ENCODE results near the gene PPARG. TPM values are rescaled to one million over a fixed set of nuclear protein-coding genes. Genes with fewer than 3 reads are reported as not detected.

PPARG gene
- polyA plus RNA-seq, 1 of the 3 experiments (the other 2 are of a cell fraction): 2.8 TPM

DNA sequence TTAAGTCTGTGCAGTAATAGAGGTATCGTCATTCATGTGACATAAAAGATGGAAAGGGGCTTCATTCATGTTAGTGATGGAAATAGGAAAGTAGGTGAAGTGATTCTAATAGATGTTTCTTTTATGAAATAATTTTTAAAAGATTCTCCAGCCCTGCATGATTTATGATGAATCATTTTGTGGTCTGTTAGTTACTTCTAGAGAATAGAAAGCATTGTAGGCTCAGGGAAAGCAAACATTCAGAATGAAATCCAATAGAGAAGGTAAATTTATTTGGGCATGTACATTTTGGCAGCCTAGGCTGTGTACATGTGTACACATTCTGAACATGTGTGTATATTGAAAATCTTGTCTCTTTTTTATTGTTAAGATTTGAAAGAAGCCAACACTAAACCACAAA lies 23.1 kb downstream of the PPARG start:
- peak overlapping the region; percentile 12; the same call in 1 of the 2 replicates for H3K4me2 ChIP-seq
- H3K27ac ChIP-seq (ENCODE audit: low read depth in 2 of 2, low read length in 1 of 2): peak overlapping the region in 1 of 2 experiments; percentile 24; a peak in 1 of 4 replicates
- H3K9me2 ChIP-seq: no peaks in the 10 kb centered on the region
- 81% methylated on average over 1 of the region's 1 CpG for WGBS (ENCODE audit: low lambda C conversion rate)
- H3K27me3 ChIP-seq (ENCODE audit: insufficient read depth): no peaks in the 10 kb centered on the region
- no peaks in the 10 kb centered on the region for H3K9me3 ChIP-seq
- ChIA-PET CTCF (no interaction called here), POLR2A (no interaction called here)
- no peak overlapping the region for H2AFZ ChIP-seq (ENCODE audit: low read depth)
- H3K4me3 ChIP-seq (ENCODE audit: low read depth in 2 of 2, low read length in 1 of 2): no peak overlapping the region
- H4K20me1 ChIP-seq (ENCODE audit: insufficient read depth): no peaks in the 10 kb centered on the region
- H3K79me2 ChIP-seq (ENCODE audit: insufficient read depth): no peaks in the 10 kb centered on the region
- DNase-seq: no peak
- no peaks in the 10 kb centered on the region for H3K36me3 ChIP-seq (replicated peaks in 1 of 2; ENCODE audit: control insufficient read depth in 1 of 2, insufficient read depth in 2 of 2, low read length in 1 of 2)
- 0 out of 4 replicates have a peak, but pooled peaks cover 0 to 4% of the 10 kb centered on the region in 2 experiments for H3K4me1 ChIP-seq (ENCODE audit: control insufficient read depth in 1 of 2, insufficient read depth in 2 of 2, low read depth in 1 of 2, low read length in 1 of 2)
- peaks cover 12% of the 10 kb centered on the region for H3F3A ChIP-seq (replicated peaks; ENCODE audit: insufficient read depth)
- no peak overlapping the region for H3K9ac ChIP-seq
- no peak for TF ChIP-seq CHD2 (IDR thresholded peaks at IDR 0.05; ENCODE audit: low read length, partially characterized antibody)
- TF ChIP-seq, protein P1, sequence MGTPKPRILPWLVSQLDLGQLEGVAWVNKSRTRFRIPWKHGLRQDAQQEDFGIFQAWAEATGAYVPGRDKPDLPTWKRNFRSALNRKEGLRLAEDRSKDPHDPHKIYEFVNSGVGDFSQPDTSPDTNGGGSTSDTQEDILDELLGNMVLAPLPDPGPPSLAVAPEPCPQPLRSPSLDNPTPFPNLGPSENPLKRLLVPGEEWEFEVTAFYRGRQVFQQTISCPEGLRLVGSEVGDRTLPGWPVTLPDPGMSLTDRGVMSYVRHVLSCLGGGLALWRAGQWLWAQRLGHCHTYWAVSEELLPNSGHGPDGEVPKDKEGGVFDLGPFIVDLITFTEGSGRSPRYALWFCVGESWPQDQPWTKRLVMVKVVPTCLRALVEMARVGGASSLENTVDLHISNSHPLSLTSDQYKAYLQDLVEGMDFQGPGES (IDR thresholded peaks at IDR 0.05; ENCODE audit: low read depth, low read length): no peak
- TF ChIP-seq SMC3 (IDR thresholded peaks at IDR 0.05; ENCODE audit: low read depth, low read length): no peak
- no peak for TF ChIP-seq TAF1 (IDR thresholded peaks at IDR 0.05; ENCODE audit: borderline replicate concordance, low read depth, low read length)
- no peak for TF ChIP-seq MXI1 (IDR thresholded peaks at IDR 0.05; ENCODE audit: low read depth, low read length)
- no peak for TF ChIP-seq FOXJ3 (CRISPR knock-in tag; IDR thresholded peaks at IDR 0.05)
- peak; percentile 55; the same call in 1 of the 2 replicates for TF ChIP-seq FOSL2 (IDR thresholded peaks at IDR 0.05; ENCODE audit: borderline replicate concordance, low read depth)
- TF ChIP-seq RXRA (IDR thresholded peaks at IDR 0.05; ENCODE audit: borderline replicate concordance, low read depth): no peak
- no peak for TF ChIP-seq RAD21 (IDR thresholded peaks at IDR 0.05; ENCODE audit: low read length)
- no peak for TF ChIP-seq ELF1 (IDR thresholded peaks at IDR 0.05)
- TF ChIP-seq MEF2A (IDR thresholded peaks at IDR 0.05; ENCODE audit: borderline replicate concordance, low read depth): no peak
- TF ChIP-seq NRF1 (IDR thresholded peaks at IDR 0.05; ENCODE audit: low read depth, low read length): no peak
- TF ChIP-seq, protein P2, sequence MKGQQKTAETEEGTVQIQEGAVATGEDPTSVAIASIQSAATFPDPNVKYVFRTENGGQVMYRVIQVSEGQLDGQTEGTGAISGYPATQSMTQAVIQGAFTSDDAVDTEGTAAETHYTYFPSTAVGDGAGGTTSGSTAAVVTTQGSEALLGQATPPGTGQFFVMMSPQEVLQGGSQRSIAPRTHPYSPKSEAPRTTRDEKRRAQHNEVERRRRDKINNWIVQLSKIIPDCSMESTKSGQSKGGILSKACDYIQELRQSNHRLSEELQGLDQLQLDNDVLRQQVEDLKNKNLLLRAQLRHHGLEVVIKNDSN (IDR thresholded peaks at IDR 0.05; ENCODE audit: borderline replicate concordance, low read depth): no peak
- TF ChIP-seq GABPA (IDR thresholded peaks at IDR 0.05; ENCODE audit: low read depth): no peak
- TF ChIP-seq, protein P3, sequence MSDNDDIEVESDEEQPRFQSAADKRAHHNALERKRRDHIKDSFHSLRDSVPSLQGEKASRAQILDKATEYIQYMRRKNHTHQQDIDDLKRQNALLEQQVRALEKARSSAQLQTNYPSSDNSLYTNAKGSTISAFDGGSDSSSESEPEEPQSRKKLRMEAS (IDR thresholded peaks at IDR 0.05; ENCODE audit: low read depth): no peak
- TF ChIP-seq, protein P4, sequence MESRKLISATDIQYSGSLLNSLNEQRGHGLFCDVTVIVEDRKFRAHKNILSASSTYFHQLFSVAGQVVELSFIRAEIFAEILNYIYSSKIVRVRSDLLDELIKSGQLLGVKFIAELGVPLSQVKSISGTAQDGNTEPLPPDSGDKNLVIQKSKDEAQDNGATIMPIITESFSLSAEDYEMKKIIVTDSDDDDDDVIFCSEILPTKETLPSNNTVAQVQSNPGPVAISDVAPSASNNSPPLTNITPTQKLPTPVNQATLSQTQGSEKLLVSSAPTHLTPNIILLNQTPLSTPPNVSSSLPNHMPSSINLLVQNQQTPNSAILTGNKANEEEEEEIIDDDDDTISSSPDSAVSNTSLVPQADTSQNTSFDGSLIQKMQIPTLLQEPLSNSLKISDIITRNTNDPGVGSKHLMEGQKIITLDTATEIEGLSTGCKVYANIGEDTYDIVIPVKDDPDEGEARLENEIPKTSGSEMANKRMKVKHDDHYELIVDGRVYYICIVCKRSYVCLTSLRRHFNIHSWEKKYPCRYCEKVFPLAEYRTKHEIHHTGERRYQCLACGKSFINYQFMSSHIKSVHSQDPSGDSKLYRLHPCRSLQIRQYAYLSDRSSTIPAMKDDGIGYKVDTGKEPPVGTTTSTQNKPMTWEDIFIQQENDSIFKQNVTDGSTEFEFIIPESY (IDR thresholded peaks at IDR 0.05; ENCODE audit: borderline replicate concordance, low read depth): no peak
- TF ChIP-seq GATA2 (CRISPR knock-in tag; IDR thresholded peaks at IDR 0.05): no peak
- TF ChIP-seq, protein P5, sequence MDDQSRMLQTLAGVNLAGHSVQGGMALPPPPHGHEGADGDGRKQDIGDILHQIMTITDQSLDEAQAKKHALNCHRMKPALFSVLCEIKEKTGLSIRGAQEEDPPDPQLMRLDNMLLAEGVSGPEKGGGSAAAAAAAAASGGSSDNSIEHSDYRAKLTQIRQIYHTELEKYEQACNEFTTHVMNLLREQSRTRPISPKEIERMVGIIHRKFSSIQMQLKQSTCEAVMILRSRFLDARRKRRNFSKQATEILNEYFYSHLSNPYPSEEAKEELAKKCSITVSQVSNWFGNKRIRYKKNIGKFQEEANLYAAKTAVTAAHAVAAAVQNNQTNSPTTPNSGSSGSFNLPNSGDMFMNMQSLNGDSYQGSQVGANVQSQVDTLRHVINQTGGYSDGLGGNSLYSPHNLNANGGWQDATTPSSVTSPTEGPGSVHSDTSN (IDR thresholded peaks at IDR 0.05): peak; percentile 35
- TF ChIP-seq, protein P6, sequence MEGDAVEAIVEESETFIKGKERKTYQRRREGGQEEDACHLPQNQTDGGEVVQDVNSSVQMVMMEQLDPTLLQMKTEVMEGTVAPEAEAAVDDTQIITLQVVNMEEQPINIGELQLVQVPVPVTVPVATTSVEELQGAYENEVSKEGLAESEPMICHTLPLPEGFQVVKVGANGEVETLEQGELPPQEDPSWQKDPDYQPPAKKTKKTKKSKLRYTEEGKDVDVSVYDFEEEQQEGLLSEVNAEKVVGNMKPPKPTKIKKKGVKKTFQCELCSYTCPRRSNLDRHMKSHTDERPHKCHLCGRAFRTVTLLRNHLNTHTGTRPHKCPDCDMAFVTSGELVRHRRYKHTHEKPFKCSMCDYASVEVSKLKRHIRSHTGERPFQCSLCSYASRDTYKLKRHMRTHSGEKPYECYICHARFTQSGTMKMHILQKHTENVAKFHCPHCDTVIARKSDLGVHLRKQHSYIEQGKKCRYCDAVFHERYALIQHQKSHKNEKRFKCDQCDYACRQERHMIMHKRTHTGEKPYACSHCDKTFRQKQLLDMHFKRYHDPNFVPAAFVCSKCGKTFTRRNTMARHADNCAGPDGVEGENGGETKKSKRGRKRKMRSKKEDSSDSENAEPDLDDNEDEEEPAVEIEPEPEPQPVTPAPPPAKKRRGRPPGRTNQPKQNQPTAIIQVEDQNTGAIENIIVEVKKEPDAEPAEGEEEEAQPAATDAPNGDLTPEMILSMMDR (IDR thresholded peaks at IDR 0.05): no peak
- no peak for TF ChIP-seq RCOR1 (IDR thresholded peaks at IDR 0.05; ENCODE audit: low read length)
- TF ChIP-seq, protein P7, sequence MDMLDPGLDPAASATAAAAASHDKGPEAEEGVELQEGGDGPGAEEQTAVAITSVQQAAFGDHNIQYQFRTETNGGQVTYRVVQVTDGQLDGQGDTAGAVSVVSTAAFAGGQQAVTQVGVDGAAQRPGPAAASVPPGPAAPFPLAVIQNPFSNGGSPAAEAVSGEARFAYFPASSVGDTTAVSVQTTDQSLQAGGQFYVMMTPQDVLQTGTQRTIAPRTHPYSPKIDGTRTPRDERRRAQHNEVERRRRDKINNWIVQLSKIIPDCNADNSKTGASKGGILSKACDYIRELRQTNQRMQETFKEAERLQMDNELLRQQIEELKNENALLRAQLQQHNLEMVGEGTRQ (IDR thresholded peaks at IDR 0.05; ENCODE audit: borderline replicate concordance, low read depth, low read length): no peak
- TF ChIP-seq, protein P8, sequence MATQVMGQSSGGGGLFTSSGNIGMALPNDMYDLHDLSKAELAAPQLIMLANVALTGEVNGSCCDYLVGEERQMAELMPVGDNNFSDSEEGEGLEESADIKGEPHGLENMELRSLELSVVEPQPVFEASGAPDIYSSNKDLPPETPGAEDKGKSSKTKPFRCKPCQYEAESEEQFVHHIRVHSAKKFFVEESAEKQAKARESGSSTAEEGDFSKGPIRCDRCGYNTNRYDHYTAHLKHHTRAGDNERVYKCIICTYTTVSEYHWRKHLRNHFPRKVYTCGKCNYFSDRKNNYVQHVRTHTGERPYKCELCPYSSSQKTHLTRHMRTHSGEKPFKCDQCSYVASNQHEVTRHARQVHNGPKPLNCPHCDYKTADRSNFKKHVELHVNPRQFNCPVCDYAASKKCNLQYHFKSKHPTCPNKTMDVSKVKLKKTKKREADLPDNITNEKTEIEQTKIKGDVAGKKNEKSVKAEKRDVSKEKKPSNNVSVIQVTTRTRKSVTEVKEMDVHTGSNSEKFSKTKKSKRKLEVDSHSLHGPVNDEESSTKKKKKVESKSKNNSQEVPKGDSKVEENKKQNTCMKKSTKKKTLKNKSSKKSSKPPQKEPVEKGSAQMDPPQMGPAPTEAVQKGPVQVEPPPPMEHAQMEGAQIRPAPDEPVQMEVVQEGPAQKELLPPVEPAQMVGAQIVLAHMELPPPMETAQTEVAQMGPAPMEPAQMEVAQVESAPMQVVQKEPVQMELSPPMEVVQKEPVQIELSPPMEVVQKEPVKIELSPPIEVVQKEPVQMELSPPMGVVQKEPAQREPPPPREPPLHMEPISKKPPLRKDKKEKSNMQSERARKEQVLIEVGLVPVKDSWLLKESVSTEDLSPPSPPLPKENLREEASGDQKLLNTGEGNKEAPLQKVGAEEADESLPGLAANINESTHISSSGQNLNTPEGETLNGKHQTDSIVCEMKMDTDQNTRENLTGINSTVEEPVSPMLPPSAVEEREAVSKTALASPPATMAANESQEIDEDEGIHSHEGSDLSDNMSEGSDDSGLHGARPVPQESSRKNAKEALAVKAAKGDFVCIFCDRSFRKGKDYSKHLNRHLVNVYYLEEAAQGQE (IDR thresholded peaks at IDR 0.05; ENCODE audit: low read depth, low read length): no peak

Measured in SK-N-SH (cell line).